ENCODE data around the gene CCL8.

DNA sequence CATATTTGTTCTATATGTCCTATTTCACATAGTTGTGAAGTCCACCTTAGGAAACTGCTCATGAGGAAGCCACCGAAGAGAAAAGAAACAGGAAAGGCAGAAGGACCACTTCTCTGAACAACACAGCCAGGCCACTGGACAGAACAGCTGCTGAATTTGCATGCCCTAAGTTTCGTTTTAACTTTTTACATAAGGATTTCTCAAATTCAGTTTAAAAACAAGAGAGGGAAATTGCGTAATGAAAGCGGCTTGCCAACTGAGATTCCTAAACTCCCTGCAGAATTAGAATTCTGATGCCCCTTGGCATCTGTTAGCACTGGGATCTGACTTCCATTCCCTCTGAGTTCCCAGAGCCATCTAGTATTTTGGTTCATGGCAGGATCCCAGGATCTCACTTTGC is 5.0 kb upstream of the CCL8 start:
- no peak for TF ChIP-seq EZH2phosphoT487 (IDR thresholded peaks at IDR 0.05; ENCODE audit: borderline replicate concordance, low read length)
- TF ChIP-seq, protein P1, sequence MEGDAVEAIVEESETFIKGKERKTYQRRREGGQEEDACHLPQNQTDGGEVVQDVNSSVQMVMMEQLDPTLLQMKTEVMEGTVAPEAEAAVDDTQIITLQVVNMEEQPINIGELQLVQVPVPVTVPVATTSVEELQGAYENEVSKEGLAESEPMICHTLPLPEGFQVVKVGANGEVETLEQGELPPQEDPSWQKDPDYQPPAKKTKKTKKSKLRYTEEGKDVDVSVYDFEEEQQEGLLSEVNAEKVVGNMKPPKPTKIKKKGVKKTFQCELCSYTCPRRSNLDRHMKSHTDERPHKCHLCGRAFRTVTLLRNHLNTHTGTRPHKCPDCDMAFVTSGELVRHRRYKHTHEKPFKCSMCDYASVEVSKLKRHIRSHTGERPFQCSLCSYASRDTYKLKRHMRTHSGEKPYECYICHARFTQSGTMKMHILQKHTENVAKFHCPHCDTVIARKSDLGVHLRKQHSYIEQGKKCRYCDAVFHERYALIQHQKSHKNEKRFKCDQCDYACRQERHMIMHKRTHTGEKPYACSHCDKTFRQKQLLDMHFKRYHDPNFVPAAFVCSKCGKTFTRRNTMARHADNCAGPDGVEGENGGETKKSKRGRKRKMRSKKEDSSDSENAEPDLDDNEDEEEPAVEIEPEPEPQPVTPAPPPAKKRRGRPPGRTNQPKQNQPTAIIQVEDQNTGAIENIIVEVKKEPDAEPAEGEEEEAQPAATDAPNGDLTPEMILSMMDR (IDR thresholded peaks at IDR 0.05; ENCODE audit: low read depth, low read length, poor library complexity, severe bottlenecking): no peak
